HepG2 (cell line): Measurements from ENCODE around the gene IFNAR2. TPM values are rescaled to one million over a fixed set of nuclear protein-coding genes. Genes with fewer than 3 reads are reported as not detected.

ENCODE experiments used
- ATAC-seq: fragments of 200-7000 bp; cut with Tn5 transposase; 3 replicates; pipeline ENCODE4 v1.9.1; 2020; ENCODE audit warnings: mild to moderate bottlenecking, moderate library complexity
- BruUV-seq: library from RNA; stranded (reverse); fragments of 400-500 nt; replicated peaks from 2 replicates; lab custom pipeline; 2021; lab: Mats Ljungman, UMichigan
- CTCF ChIA-PET: fragments of 300-600 bp; formaldehyde crosslinking; extraction: SDS; loops from one replicate; lab custom pipeline; 2021; ENCODE audit warnings: low total read pairs, inconsistent platforms, low intra/inter-chr PET ratio; lab: Yijun Ruan, JAX
- POLR2A ChIA-PET: fragments of 350-600 bp; sonication (Branson Sonifier 250); formaldehyde crosslinking; loops from one replicate; lab custom pipeline; 2020; ENCODE audit warnings: antibody characterized with exemption, inconsistent platforms; lab: Yijun Ruan, JAX
- DNase-seq: peaks from one replicate; pipeline ENCODE4 v3.0.0-alpha.2; 2015; ENCODE audit warnings: low spot score
- FAIRE-seq: peaks from 3 replicates; lab custom pipeline; 2011; peaks lifted over from hg19 to GRCh38; lab: Jason Lieb, UNC
- H2AFZ ChIP-seq: one replicate; pipeline ENCODE4 v1.6.1; 2011; ENCODE audit warnings: low read length, inconsistent platforms
- H3K27ac ChIP-seq: fragments of 300-600 bp; 3 replicates; pipeline ENCODE4 v1.8.0; 2011; ENCODE audit warnings: mixed run types, mild to moderate bottlenecking, mixed read lengths, low read length, inconsistent platforms; ENCODE audit not compliant: insufficient read depth; ENCODE audit errors: extremely low read length
- H3K27me3 ChIP-seq, 2 experiments: fragments of 200-600 bp in 1 of 2; 2 replicates in 1 of 2; 3 replicates in 1 of 2; pipeline versions ENCODE4 v1.6.0 to v1.8.0; 2011; ENCODE audit warnings: low read length in 2 of 2, mild to moderate bottlenecking in 2 of 2, moderate library complexity in 2 of 2, inconsistent platforms in 1 of 2; ENCODE audit not compliant: insufficient read depth in 2 of 2, control insufficient read depth in 1 of 2
- H3K36me3 ChIP-seq, 2 experiments: fragments of 200-600 bp in 1 of 2; replicated peaks in 1 of 2; 2 replicates in 1 of 2; 3 replicates in 1 of 2; pipeline versions ENCODE4 v1.5.1 to v1.8.0; 2011; ENCODE audit warnings: low read length in 2 of 2, inconsistent platforms in 1 of 2; ENCODE audit not compliant: insufficient read depth in 2 of 2, control insufficient read depth in 1 of 2
- H3K4me1 ChIP-seq: 2 replicates; pipeline ENCODE4 v1.5.1; 2012; ENCODE audit warnings: low read length, inconsistent platforms; ENCODE audit not compliant: insufficient read depth
- H3K4me2 ChIP-seq: 2 replicates; pipeline ENCODE4 v1.6.0; 2011; ENCODE audit warnings: low read depth, low read length, inconsistent platforms
- H3K4me3 ChIP-seq, 3 experiments: fragments of 200-600 bp in 1 of 3; sonication (generic), shearing (Covaris generic) in 1 of 3; replicated peaks in 1 of 3; 2 replicates each; pipeline ENCODE4 v1.5.1; 2011 to 2016; ENCODE audit warnings: low read length in 3 of 3, inconsistent platforms in 2 of 3, low read depth in 2 of 3, mild to moderate bottlenecking in 2 of 3, control low read depth in 1 of 3, mixed read lengths in 1 of 3; ENCODE audit not compliant: insufficient read depth in 1 of 3
- H3K79me2 ChIP-seq: one replicate; pipeline ENCODE4 v1.6.1; 2011; ENCODE audit warnings: low read length, inconsistent platforms; ENCODE audit not compliant: insufficient read depth
- H3K9ac ChIP-seq: 2 replicates; pipeline ENCODE4 v1.6.0; 2011; ENCODE audit warnings: mild to moderate bottlenecking, low read depth, low read length, inconsistent platforms; ENCODE audit not compliant: insufficient read depth
- H3K9me3 ChIP-seq: 2 replicates; pipeline ENCODE4 v1.5.1; 2012; ENCODE audit warnings: mild to moderate bottlenecking, low read length
- H4K20me1 ChIP-seq: 2 replicates; pipeline ENCODE4 v1.6.0; 2011; ENCODE audit warnings: inconsistent platforms, mild to moderate bottlenecking, low read length, moderate library complexity; ENCODE audit not compliant: insufficient read depth
- ARNT2 ChIP-seq: sonication (generic); formaldehyde crosslinking; IDR thresholded peaks from 2 replicates; pipeline ENCODE4 v1.8.0; 2022; ENCODE audit warnings: mild to moderate bottlenecking, low read depth, missing genetic modification reagents, moderate library complexity
- FOXC1 ChIP-seq: sonication (generic); formaldehyde crosslinking; IDR thresholded peaks from 2 replicates; pipeline ENCODE4 v1.8.0; 2022; ENCODE audit warnings: mild to moderate bottlenecking, missing genetic modification reagents, borderline replicate concordance
- GTF2F1 ChIP-seq: fragments of 150-350 bp; IDR thresholded peaks from 2 replicates; pipeline ENCODE4 v1.6.1; 2014; ENCODE audit warnings: low read length
- IKZF5 ChIP-seq: IDR thresholded peaks from 2 replicates; pipeline ENCODE4 v1.6.1; 2018; ENCODE audit warnings: missing genetic modification reagents, mild to moderate bottlenecking, missing compliant biosample characterization
- MXD4 ChIP-seq: IDR thresholded peaks from 2 replicates; pipeline ENCODE4 v1.6.1; 2016; ENCODE audit warnings: mild to moderate bottlenecking, missing biosample characterization, missing genetic modification reagents
- STAT5B ChIP-seq: sonication (generic); formaldehyde crosslinking; IDR thresholded peaks from 2 replicates; pipeline ENCODE4 v1.4.0; 2020; ENCODE audit warnings: missing genetic modification reagents
- THAP7 ChIP-seq: sonication (generic); formaldehyde crosslinking; IDR thresholded peaks from 2 replicates; pipeline ENCODE4 v1.8.1; 2023; ENCODE audit warnings: mild to moderate bottlenecking, missing genetic modification reagents
- XRCC5 ChIP-seq: fragments of 200-400 bp; formaldehyde crosslinking; optimal IDR thresholded peaks from 2 replicates; pipeline ENCODE3; 2017; ENCODE audit warnings: mild to moderate bottlenecking, low read length
- ZBTB4 ChIP-seq: sonication (generic); formaldehyde crosslinking; IDR thresholded peaks from 2 replicates; pipeline ENCODE4 v1.4.0; 2020; ENCODE audit warnings: missing genetic modification reagents, mild to moderate bottlenecking, borderline replicate concordance
- ZNF253 ChIP-seq: sonication (generic); formaldehyde crosslinking; IDR thresholded peaks from 2 replicates; pipeline ENCODE4 v1.8.0; 2022; ENCODE audit warnings: mild to moderate bottlenecking, missing genetic modification reagents, borderline replicate concordance
- ZNF780A ChIP-seq: sonication (generic); formaldehyde crosslinking; IDR thresholded peaks from 2 replicates; pipeline ENCODE4 v1.8.0; 2022; ENCODE audit warnings: mild to moderate bottlenecking, missing genetic modification reagents, moderate library complexity
- ZNF788 ChIP-seq: sonication (generic); formaldehyde crosslinking; IDR thresholded peaks from 2 replicates; pipeline ENCODE4 v1.5.0; 2020; ENCODE audit warnings: mild to moderate bottlenecking, missing genetic modification reagents, borderline replicate concordance
- ZNF83 ChIP-seq: sonication (generic); formaldehyde crosslinking; IDR thresholded peaks from 2 replicates; pipeline ENCODE4 v1.4.0; 2020; ENCODE audit warnings: missing genetic modification reagents, mild to moderate bottlenecking, borderline replicate concordance
- WGBS: methylation state at CpG from one replicate; pipeline ENCODE4 v1.1.6; 2017; ENCODE audit warnings: low lambda C conversion rate; 5-methylcytosine and 5-hydroxymethylcytosine counted together
- in situ Hi-C: cut with HindIII; loops from 2 replicates; pipeline ENCODE4 v1.10.0; 2017; ENCODE audit warnings: low pct_unique_long_range_greater_than_20kb; ENCODE audit not compliant: extremely low pct_ligation_motif_present
- intact Hi-C: fragments of 100-400 bp; cut with micrococcal nuclease; formaldehyde crosslinking; loops from one replicate; pipeline ENCODE4 v1.10.0; 2022; ENCODE audit not compliant: unreplicated experiment
- polyA plus RNA-seq, 8 experiments: library from polyadenylated mRNA; depleted of rRNA in 3 of 8; stranded (reverse) in 7 of 8; unstranded in 1 of 8; fragments of >200 nt; fragmentation: Illumina TruSeq in 4 of 8; extraction: Trizol in 4 of 8; gene quantifications; 2 replicates each; pipeline versions ENCODE4 v1.2.1 to v1.2.3, GENCODE V29; 2011 to 2016; ENCODE audit warnings: low read depth in 4 of 8, missing spikeins in 1 of 8, mixed read lengths in 1 of 8; ENCODE audit not compliant: insufficient read depth in 1 of 8
- total RNA-seq, 5 experiments: library from RNA; depleted of rRNA; stranded (reverse); fragments of >200 nt; fragmentation: Illumina TruSeq; extraction: Trizol; gene quantifications; 2 replicates each; pipeline ENCODE4 v1.2.3, GENCODE V29; 2016; ENCODE audit warnings: low read depth in 1 of 5

The IFNAR2 gene
- total and polyA plus RNA-seq, 2 of the 13 experiments (the other 11 are each of a cell fraction or from before 2014, with no cell fraction given): 5.1 to 24.1 TPM

GRCh38 chr21:33240404-33240803 is 10.7 kb downstream of the IFNAR2 start:
- ATAC-seq: no peak
- H4K20me1 ChIP-seq: no peaks in the 10 kb centered on the region
- no peak overlapping the region for H2AFZ ChIP-seq
- WGBS: 91% methylated on average over 2 of the region's 2 CpGs
- H3K4me1 ChIP-seq: peaks cover 17% of the 10 kb centered on the region
- no peak overlapping the region for H3K4me3 ChIP-seq
- H3K79me2 ChIP-seq: peaks cover 6% of the 10 kb centered on the region
- intact Hi-C loops (no loop called here), in situ Hi-C loops (no loop called here)
- no peak overlapping the region for H3K27ac ChIP-seq
- DNase-seq: no peak
- H3K36me3 ChIP-seq: peaks cover 1 to 6% of the 10 kb centered on the region in 2 experiments; a peak in 4 of 5 replicates
- ChIA-PET CTCF (no interaction called here), POLR2A (no interaction called here)
- H3K9me3 ChIP-seq: no peaks in the 10 kb centered on the region
- no peak for FAIRE-seq
- TF ChIP-seq MXD4 (CRISPR knock-in tag) (no peak), ARNT2 (CRISPR knock-in tag) (no peak), XRCC5 (no peak), ZNF83 (CRISPR knock-in tag) (no peak), ZNF780A (CRISPR knock-in tag) (no peak)
- no peaks in the 10 kb centered on the region for H3K27me3 ChIP-seq
- H3K4me2 ChIP-seq: no peak overlapping the region
- BruUV-seq: no TSS peak
- H3K9ac ChIP-seq: no peak overlapping the region

- ChIA-PET POLR2A (interaction anchor here (0.7 kb wide), 1 partner anchor 9 kb away, joined by 3 read pairs; no protein-coding TSS in a partner anchor), CTCF (no interaction called here)
- H3K9ac ChIP-seq: no peak overlapping the region
- no peaks in the 10 kb centered on the region for H4K20me1 ChIP-seq
- in situ Hi-C loops (no loop called here), intact Hi-C loops (no loop called here)
- no peak for DNase-seq
- no peak overlapping the region for H2AFZ ChIP-seq
- H3K9me3 ChIP-seq: no peaks in the 10 kb centered on the region
- peaks cover 24% of the 10 kb centered on the region for H3K4me1 ChIP-seq
- H3K4me3 ChIP-seq: no peak overlapping the region
- 98% methylated on average over 2 of the region's 2 CpGs for WGBS
- BruUV-seq: no TSS peak
- no peak for ATAC-seq
- FAIRE-seq: no peak
- peaks cover 1 to 13% of the 10 kb centered on the region in 2 experiments for H3K36me3 ChIP-seq
- peaks cover 3% of the 10 kb centered on the region for H3K79me2 ChIP-seq
- no peak overlapping the region for H3K4me2 ChIP-seq
- no peak overlapping the region for H3K27ac ChIP-seq
- no peaks in the 10 kb centered on the region for H3K27me3 ChIP-seq
- TF ChIP-seq IKZF5 (CRISPR knock-in tag) (no peak), STAT5B (CRISPR knock-in tag) (no peak), ZNF788 (CRISPR knock-in tag) (no peak), FOXC1 (CRISPR knock-in tag) (no peak), ZNF253 (no peak), GTF2F1 (no peak), THAP7 (CRISPR knock-in tag) (no peak), ZBTB4 (CRISPR knock-in tag) (no peak)
Observed at GRCh38 chr21:33241846-33242245, 12.1 kb downstream of the IFNAR2 start.
